ENCODE results near the gene SSR1. TPM values are rescaled to one million over a fixed set of nuclear protein-coding genes. Genes with fewer than 3 reads are reported as not detected.

The SSR1 gene
- total and polyA plus RNA-seq, 9 of the 15 experiments (the other 6 are each of a cell fraction or from before 2014, with no cell fraction given) = 87.7 to 220 (median 144) TPM

DNA sequence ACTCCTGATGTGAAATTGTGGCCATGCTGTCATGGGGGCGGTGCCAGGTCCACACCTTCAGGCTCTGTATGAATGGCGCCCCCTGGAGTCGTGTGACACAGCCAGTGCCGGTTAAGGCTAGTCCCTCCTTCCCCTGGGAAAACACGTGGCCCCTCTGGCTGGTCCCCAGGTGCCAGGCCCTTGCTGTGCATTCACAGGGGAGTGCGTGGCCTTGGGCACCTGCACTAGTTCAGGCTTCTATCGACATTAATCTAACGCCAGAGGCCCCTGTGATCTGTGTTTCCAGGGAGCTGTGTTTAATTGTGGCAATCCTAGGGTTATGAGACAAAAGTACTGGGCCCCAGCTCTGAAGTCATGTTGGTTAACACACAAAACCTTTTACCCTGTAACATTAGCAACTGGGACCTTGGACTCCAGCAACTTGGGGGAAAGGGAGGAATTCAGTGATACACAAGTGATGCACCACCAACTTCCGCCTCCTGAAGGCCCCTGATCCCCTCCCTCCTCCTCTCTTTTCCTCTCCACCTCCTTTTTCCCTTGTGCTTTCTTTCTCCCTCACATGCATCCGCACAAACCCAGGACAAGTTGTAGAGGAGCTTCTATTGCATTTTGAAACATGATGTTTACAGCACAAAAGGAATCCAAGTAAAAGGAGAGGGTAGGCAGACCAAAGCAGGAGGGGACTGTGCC, 74.0 kb downstream of the SSR1 start (continued):
- no peak for TF ChIP-seq IRF2 (CRISPR knock-in tag; IDR thresholded peaks at IDR 0.05)
- peak; percentile 36; the same call in 1 of the 2 replicates for TF ChIP-seq CREB1 (IDR thresholded peaks at IDR 0.05)
- peak; percentile 62 for TF ChIP-seq CREB1 (CRISPR knock-in tag; IDR thresholded peaks at IDR 0.05)
- peak; percentile 71 for TF ChIP-seq RBM22 (IDR thresholded peaks at IDR 0.05; ENCODE audit: low read depth, low read length, poor library complexity, severe bottlenecking)
- TF ChIP-seq YY1 (IDR thresholded peaks at IDR 0.05; ENCODE audit: borderline replicate concordance in 1 of 3, control insufficient read depth in 1 of 3, extremely low read depth in 1 of 3, insufficient read depth in 3 of 3, insufficient read length in 1 of 3, insufficient replicate concordance in 2 of 3, low read depth in 1 of 3, low read length in 2 of 3) = peak in 2 of 3 experiments; percentile 64 to 65
- TF ChIP-seq, protein P1, sequence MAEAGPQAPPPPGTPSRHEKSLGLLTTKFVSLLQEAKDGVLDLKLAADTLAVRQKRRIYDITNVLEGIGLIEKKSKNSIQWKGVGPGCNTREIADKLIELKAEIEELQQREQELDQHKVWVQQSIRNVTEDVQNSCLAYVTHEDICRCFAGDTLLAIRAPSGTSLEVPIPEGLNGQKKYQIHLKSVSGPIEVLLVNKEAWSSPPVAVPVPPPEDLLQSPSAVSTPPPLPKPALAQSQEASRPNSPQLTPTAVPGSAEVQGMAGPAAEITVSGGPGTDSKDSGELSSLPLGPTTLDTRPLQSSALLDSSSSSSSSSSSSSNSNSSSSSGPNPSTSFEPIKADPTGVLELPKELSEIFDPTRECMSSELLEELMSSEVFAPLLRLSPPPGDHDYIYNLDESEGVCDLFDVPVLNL (CRISPR knock-in tag; IDR thresholded peaks at IDR 0.05; ENCODE audit: low read depth) = no peak
- peak; percentile 53 for TF ChIP-seq EP300 (IDR thresholded peaks at IDR 0.05; ENCODE audit: low read length)
- TF ChIP-seq, protein P2, sequence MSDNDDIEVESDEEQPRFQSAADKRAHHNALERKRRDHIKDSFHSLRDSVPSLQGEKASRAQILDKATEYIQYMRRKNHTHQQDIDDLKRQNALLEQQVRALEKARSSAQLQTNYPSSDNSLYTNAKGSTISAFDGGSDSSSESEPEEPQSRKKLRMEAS (CRISPR knock-in tag; IDR thresholded peaks at IDR 0.05) = peak; percentile 95
- TF ChIP-seq HMGN3 (IDR thresholded peaks at IDR 0.05; ENCODE audit: borderline replicate concordance, extremely low read depth, insufficient read length, low read depth, low read length) = no peak
- no peak; the same call in 1 of the 2 replicates for TF ChIP-seq POLR2AphosphoS5 (IDR thresholded peaks at IDR 0.05; ENCODE audit: control insufficient read depth, insufficient read depth, low read depth, low read length)
- no peak for TF ChIP-seq SIRT6 (IDR thresholded peaks at IDR 0.05; ENCODE audit: low read depth, low read length)
- TF ChIP-seq ZNF23 (CRISPR knock-in tag; IDR thresholded peaks at IDR 0.05) = no peak
- no peak for TF ChIP-seq NFYB (IDR thresholded peaks at IDR 0.05; ENCODE audit: extremely low read depth, insufficient read length)
- TF ChIP-seq ZNF174 (CRISPR knock-in tag; IDR thresholded peaks at IDR 0.05) = no peak
